Body of pancreas (tissue), 4 donors: ENCODE results near the gene PKNOX1. TPM values are rescaled to one million over a fixed set of nuclear protein-coding genes. Genes with fewer than 3 reads are reported as not detected.
"Not testable (repeated sequence)": the region's sequence is repeated elsewhere in the genome, so short reads cannot be mapped to it uniquely, and the experiment has no call there.

Source experiments
- ATAC-seq: fragments of 150-250 bp; one replicate; pipeline ENCODE4 v1.9.1; 2016
- DNase-seq, 4 donors: peaks; one replicate each; pipeline ENCODE4 v3.0.0-alpha.2; 2019
- H3K27ac ChIP-seq, 4 donors: fragments of 200-600 bp; sonication (generic); 1 replicate in 3 of 4; 2 replicates in 1 of 4; pipeline versions ENCODE4 v1.5.1 to v1.6.1; 2016 to 2019; ENCODE audit warnings: mild to moderate bottlenecking in 1 of 4, mixed read lengths in 1 of 4, moderate library complexity in 1 of 4
- H3K27me3 ChIP-seq, 2 donors: fragments of 200-600 bp; sonication (generic); one replicate each; pipeline ENCODE4 v1.6.0; 2016; ENCODE audit warnings: mild to moderate bottlenecking in 1 of 2
- H3K36me3 ChIP-seq, 2 donors: fragments of 200-600 bp; sonication (generic); replicated peaks in 1 of 2; 2 replicates each; pipeline ENCODE4 v1.5.1; 2016; ENCODE audit warnings: low read depth in 2 of 2; ENCODE audit not compliant: insufficient read depth in 1 of 2
- H3K4me1 ChIP-seq: fragments of 200-600 bp; sonication (generic); one replicate; pipeline ENCODE4 v1.6.0; 2016
- H3K4me3 ChIP-seq, 2 donors: fragments of 200-600 bp; sonication (generic); 1 replicate in 1 of 2; 2 replicates in 1 of 2; pipeline ENCODE4 v1.5.1; 2016 to 2019
- H3K9me3 ChIP-seq, 3 donors: fragments of 200-600 bp; sonication (generic); 1 replicate in 2 of 3; 2 replicates in 1 of 3; pipeline ENCODE4 v1.5.1; 2016
- CTCF ChIP-seq, 7 experiments: fragments of 450-650 bp in 4 of 7; fragments of 200-600 bp in 3 of 7; sonication (generic) in 3 of 7; IDR thresholded peaks; one replicate each; pipeline ENCODE4 v1.5.1; 2016 to 2019; ENCODE audit warnings: antibody characterized with exemption in 7 of 7
- POLR2A ChIP-seq, 3 donors: fragments of 450-650 bp; IDR thresholded peaks; one replicate each; pipeline ENCODE4 v1.6.1; 2016; ENCODE audit warnings: antibody characterized with exemption in 3 of 3, mild to moderate bottlenecking in 2 of 3
- WGBS, 2 donors: methylation state at CpG; one replicate each; pipeline ENCODE4 v1.1.5; 2017; 5-methylcytosine and 5-hydroxymethylcytosine counted together
- intact Hi-C: fragments of 100-400 bp; cut with DNase I; formaldehyde crosslinking; loops from one replicate; pipeline ENCODE4 v1.15.1; 2023
- total RNA-seq, 2 donors: library from RNA; depleted of rRNA; stranded (reverse); fragments of >200 nt; gene quantifications; one replicate each; pipeline ENCODE4 v1.1.0, GENCODE V29; 2016

Gene PKNOX1
- total RNA-seq, 2 donors from 2014 or later, result 11.2 to 27.4 TPM

GRCh38 chr21:42964546-42965210 lies 9.7 kb upstream of the PKNOX1 start:
- Histone ChIP-seq H3K36me3 (no peaks in the 10 kb centered on the region), H3K4me3 (no peak overlapping the region), H3K27ac (no peak overlapping the region), H3K4me1 (no peaks in the 10 kb centered on the region), H3K27me3 (no peaks in the 10 kb centered on the region), H3K9me3 (no peaks in the 10 kb centered on the region)
- TF ChIP-seq POLR2A (IDR thresholded peaks at IDR 0.05), result no peak
- no peak for TF ChIP-seq CTCF (IDR thresholded peaks at IDR 0.05)
- no peak for ATAC-seq
- 91 to 93% methylated on average over 8 to 13 of the region's 13 CpGs for WGBS, 2 donors
- no peak for DNase-seq
- intact Hi-C loops, result no loop called here

- no peaks in the 10 kb centered on the region for H3K9me3 ChIP-seq
- DNase-seq (no peak), ATAC-seq (no peak)
- H3K27ac ChIP-seq, result no peak overlapping the region
- WGBS, 2 donors, result 50 to 63% methylated on average over 2 to 3 of the region's 3 CpGs
- no peaks in the 10 kb centered on the region for H3K36me3 ChIP-seq
- H3K4me1 ChIP-seq, result no peaks in the 10 kb centered on the region
- intact Hi-C loops, result no loop called here
- no peaks in the 10 kb centered on the region for H3K27me3 ChIP-seq
- TF ChIP-seq POLR2A (IDR thresholded peaks at IDR 0.05), result no peak
- TF ChIP-seq CTCF (IDR thresholded peaks at IDR 0.05), result no peak
- no peak overlapping the region for H3K4me3 ChIP-seq
Measured at GRCh38 chr21:42965211-42965560, 9.2 kb upstream of the PKNOX1 start.

GRCh38 chr21:42967616-42968015 lies 6.7 kb upstream of the PKNOX1 start:
- intact Hi-C loops, H3K4me1 ChIP-seq, H3K36me3 ChIP-seq, ATAC-seq, H3K9me3 ChIP-seq, DNase-seq, H3K27ac ChIP-seq, H3K4me3 ChIP-seq, H3K27me3 ChIP-seq: not testable (repeated sequence)
- WGBS, 2 donors, result 89 to 95% methylated on average over 9 of the region's 9 CpGs

- no peak overlapping the region for H3K27ac ChIP-seq
- H3K36me3 ChIP-seq, result no peaks in the 10 kb centered on the region
- H3K27me3 ChIP-seq, result no peaks in the 10 kb centered on the region
- 48 to 57% methylated on average over 6 of the region's 6 CpGs for WGBS, 2 donors
- H3K9me3 ChIP-seq, result no peaks in the 10 kb centered on the region
- peaks cover 20% of the 10 kb centered on the region for H3K4me1 ChIP-seq
- no peak overlapping the region for H3K4me3 ChIP-seq
- intact Hi-C loops, result no loop called here
- no peak for ATAC-seq
- no peak for DNase-seq
- no peak for TF ChIP-seq CTCF (IDR thresholded peaks at IDR 0.05)
- TF ChIP-seq POLR2A (IDR thresholded peaks at IDR 0.05), result no peak
Measured at GRCh38 chr21:42969193-42969600, 5.2 kb upstream of the PKNOX1 start.

- Histone ChIP-seq H3K27ac (peak overlapping the region in 1 of 4 donors; percentile 35), H3K36me3 (no peaks in the 10 kb centered on the region), H3K4me1 (peaks cover 26% of the 10 kb centered on the region), H3K27me3 (no peaks in the 10 kb centered on the region), H3K9me3 (no peaks in the 10 kb centered on the region), H3K4me3 (no peak overlapping the region)
- ATAC-seq (no peak), DNase-seq (no peak)
- 83 to 86% methylated on average over 7 of the region's 7 CpGs for WGBS, 2 donors
- intact Hi-C loops, result no loop called here
- no peak for TF ChIP-seq POLR2A (IDR thresholded peaks at IDR 0.05)
- no peak for TF ChIP-seq CTCF (IDR thresholded peaks at IDR 0.05)
Measured at GRCh38 chr21:42970946-42971653, 3.3 kb upstream of the PKNOX1 start.
